ENCODE measurements around the gene ARID4B.

DNA sequence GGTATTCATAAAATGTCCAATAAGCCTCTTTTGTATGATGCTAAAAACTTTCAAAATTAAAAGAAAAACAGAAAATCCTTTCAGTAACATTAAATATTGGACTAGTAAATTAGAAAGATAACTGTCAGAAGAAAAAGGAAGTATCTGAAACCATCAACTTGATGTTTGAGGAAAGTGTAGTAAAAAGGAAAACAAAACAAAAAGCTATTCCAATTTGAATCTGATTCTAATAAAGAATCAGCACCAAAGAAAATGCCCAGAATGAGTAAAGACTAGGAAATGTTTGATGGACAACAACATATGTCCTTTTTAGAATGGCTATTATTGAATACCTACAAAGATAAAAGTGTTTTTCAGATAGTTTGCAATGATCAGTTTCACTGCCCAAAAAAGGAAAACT lies 87.0 kb downstream of the ARID4B start:
- TF ChIP-seq CTCF (IDR thresholded peaks at IDR 0.05; ENCODE audit: low read length): no peak
- TF ChIP-seq EZH2 (IDR thresholded peaks at IDR 0.05; ENCODE audit: borderline replicate concordance, low read length): no peak
